ENCODE measurements around the gene ERCC2.

The ERCC2 gene

DNA sequence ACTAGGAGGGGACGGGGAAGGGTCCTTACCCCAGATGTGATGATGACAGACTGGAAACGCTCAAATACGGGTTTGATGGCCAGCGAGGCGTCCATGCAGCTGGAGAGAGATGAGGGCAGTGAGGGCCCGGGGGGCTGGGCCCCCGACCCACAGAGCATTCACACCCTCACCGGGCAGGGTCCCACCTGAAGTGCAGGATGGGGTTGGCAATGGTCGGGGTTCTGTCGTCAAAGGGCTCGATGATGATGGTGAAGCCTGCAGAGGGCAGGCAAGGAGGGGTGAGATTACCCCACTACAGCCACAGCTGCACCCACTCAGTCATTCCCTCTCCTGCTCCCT is 13.0 kb downstream of the ERCC2 start:
- no peaks in the 10 kb centered on the region for H3K4me1 ChIP-seq (ENCODE audit: control insufficient read depth, insufficient read depth, low read length)
- H3K27me3 ChIP-seq (ENCODE audit: control insufficient read depth, insufficient read depth, low read length) = no peaks in the 10 kb centered on the region
- no peak overlapping the region for H3K9ac ChIP-seq (ENCODE audit: low read length)
- H3K27ac ChIP-seq (ENCODE audit: low read depth, low read length) = no peak overlapping the region
- peaks cover 11% of the 10 kb centered on the region for H3K36me3 ChIP-seq (ENCODE audit: control insufficient read depth, insufficient read depth, low read length)
- H3K4me3 ChIP-seq (ENCODE audit: low read length) = no peak overlapping the region

DNA sequence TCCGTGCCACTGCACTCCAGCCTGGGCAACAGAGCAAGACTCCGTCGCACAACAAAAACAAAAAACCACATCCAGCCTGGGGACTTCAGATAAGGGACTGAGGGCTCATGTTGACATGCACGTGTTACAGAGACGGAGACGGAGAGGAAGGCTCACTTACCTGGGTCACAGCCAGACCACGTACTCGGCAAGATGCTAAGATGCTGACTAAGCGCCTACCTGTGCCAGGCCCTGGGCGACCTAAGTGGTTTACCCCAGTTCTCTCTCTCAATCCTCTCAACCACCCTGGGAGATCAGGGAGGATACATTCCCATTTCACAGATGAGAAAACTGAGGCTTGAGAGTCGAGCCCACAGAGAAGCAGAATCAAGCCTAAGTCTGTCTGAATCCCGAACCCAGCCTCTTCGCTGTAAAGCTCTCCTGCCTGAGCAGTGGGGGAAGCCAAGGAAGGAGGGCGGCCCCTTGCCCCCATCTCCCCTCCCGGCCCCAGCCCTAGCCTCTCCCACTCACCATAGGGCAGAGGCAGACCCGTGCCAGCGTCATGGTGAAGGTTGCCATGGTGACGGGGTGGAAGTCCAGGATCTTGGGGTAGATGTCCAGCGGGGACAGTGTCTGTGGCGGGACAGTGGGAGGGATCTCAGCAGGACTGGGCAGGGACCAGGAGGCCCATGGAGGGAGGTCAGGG is 13.5 kb downstream of the ERCC2 start:
- Histone ChIP-seq H3K36me3 (ENCODE audit: control insufficient read depth, insufficient read depth, low read length) (peaks cover 9% of the 10 kb centered on the region), H3K27me3 (ENCODE audit: control insufficient read depth, insufficient read depth, low read length) (no peaks in the 10 kb centered on the region), H3K4me1 (ENCODE audit: control insufficient read depth, insufficient read depth, low read length) (no peaks in the 10 kb centered on the region), H3K4me3 (ENCODE audit: low read length) (no peak overlapping the region), H3K9ac (ENCODE audit: low read length) (no peak overlapping the region), H3K27ac (ENCODE audit: low read depth, low read length) (no peak overlapping the region)

DNA sequence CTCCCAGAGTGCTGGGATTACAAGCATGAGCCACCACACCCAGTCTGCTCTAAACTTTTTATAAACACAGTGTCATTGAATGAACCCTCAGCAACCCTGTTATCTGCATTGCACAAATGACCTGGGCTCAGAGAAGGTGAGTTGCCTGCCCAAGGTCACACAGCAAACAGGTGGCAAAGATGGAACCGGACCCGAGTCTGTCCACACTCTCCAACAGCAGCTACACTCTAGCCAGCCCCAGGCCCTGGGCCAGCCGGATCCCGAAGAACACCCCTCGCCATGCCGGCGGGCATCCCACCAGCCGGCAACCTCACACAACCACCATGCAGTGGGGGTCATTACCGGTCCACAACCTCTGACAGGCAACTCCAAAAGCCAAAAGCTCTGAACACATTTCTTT is 14.5 kb downstream of the ERCC2 start:
- no peak overlapping the region for H3K9ac ChIP-seq (ENCODE audit: low read length)
- H3K27me3 ChIP-seq (ENCODE audit: control insufficient read depth, insufficient read depth, low read length) = no peaks in the 10 kb centered on the region
- no peak overlapping the region for H3K4me3 ChIP-seq (ENCODE audit: low read length)
- H3K4me1 ChIP-seq (ENCODE audit: control insufficient read depth, insufficient read depth, low read length) = no peaks in the 10 kb centered on the region
- H3K27ac ChIP-seq (ENCODE audit: low read depth, low read length) = no peak overlapping the region
- H3K36me3 ChIP-seq (ENCODE audit: control insufficient read depth, insufficient read depth, low read length) = peaks cover 9% of the 10 kb centered on the region

DNA sequence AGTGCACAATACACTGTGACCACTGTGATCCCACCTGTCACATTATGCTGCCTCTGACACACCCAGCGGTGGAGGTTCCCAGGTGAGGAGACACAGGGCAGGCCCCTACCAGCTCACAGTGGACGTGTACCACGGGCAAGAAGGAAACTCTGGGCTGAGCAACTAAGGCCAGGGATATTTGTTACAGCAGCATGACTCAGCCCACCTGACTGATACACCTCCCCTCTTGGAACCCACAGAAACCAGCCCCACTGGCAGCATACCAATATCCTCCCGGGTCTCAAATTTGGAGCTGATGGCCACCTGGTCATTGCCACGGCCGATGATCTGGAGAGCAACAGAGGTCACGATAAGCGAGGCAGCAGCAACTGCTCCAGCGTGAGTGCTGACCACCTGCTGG is 15.0 kb downstream of the ERCC2 start:
- H3K9ac ChIP-seq (ENCODE audit: low read length) = no peak overlapping the region
- H3K27me3 ChIP-seq (ENCODE audit: control insufficient read depth, insufficient read depth, low read length) = no peaks in the 10 kb centered on the region
- H3K4me3 ChIP-seq (ENCODE audit: low read length) = no peak overlapping the region
- no peak overlapping the region for H3K27ac ChIP-seq (ENCODE audit: low read depth, low read length)
- peaks cover 9% of the 10 kb centered on the region for H3K36me3 ChIP-seq (ENCODE audit: control insufficient read depth, insufficient read depth, low read length)
- no peaks in the 10 kb centered on the region for H3K4me1 ChIP-seq (ENCODE audit: control insufficient read depth, insufficient read depth, low read length)

DNA sequence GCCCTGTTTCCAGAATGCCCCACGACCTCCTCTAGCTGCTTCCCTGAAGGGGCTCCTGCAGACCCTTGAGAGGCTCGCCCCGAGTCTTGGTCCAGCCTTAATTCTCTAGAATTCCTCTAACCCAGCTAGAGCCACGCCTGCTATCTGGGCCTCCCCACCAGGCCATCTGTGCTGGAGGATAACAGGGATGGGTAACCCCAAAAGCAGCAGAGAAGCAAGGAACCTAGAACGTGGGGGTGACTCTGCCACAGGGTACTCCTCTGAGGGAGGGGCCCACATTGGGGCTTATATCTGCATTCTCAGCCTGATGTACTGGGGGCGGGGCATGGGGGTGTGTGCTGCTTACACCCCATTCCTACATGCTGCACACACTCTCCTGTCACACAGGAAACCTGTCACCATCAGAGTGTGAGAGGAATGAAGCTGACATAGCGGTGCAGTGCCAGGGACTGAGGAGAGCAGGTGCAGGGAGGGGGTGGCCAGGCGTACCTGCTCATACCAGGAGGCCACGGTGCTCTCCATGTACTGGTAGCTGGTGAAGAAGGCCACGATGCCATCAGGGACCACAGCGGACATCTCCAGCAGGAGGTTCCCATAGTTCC is 16.0 kb downstream of the ERCC2 start:
- no peak overlapping the region for H3K9ac ChIP-seq (ENCODE audit: low read length)
- no peak overlapping the region for H3K27ac ChIP-seq (ENCODE audit: low read depth, low read length)
- no peaks in the 10 kb centered on the region for H3K27me3 ChIP-seq (ENCODE audit: control insufficient read depth, insufficient read depth, low read length)
- H3K36me3 ChIP-seq (ENCODE audit: control insufficient read depth, insufficient read depth, low read length) = peaks cover 9% of the 10 kb centered on the region
- no peaks in the 10 kb centered on the region for H3K4me1 ChIP-seq (ENCODE audit: control insufficient read depth, insufficient read depth, low read length)
- H3K4me3 ChIP-seq (ENCODE audit: low read length) = no peak overlapping the region

DNA sequence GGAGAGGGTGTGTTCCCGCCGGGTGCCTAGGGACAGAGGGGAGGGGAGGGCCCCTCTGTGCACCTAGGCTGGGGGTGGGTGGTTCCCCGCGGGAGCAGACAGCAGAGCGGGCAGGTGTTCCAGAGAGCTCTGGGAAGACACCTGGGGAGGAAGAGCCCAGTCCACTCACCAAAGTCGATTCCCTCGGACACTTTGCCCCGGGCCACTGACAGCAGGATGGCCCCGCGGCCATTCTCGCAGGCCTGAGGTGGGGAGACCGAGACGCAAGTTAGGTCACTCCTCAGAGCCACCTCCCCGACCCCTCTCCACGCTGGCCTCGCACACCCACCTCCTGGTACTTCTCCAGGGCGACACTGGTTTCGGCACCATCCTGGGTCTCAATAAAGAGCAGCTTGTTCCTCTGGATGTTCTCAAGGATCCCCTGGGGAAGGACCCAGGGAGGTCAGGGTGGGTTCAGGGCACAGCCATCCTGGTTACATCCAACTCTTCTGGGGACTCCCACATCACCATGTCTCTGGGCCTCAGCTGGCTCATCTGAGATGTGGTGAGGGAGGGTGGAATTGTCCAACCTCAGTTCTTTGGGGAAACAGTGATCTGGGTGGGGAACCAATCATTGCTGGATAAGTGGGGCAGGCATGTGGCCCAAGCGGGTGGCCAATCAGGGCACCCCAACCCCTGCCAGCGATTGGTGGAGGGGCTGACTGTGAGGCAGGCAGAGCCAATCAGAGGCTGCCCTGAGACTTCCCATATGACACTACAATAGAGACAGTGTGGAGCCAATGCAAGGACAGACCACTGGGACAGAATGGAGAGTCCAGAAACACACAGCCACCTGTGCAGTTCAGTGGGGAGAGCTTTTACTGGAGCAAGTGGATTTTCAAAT is 17.2 kb downstream of the ERCC2 start:
- no peaks in the 10 kb centered on the region for H3K4me1 ChIP-seq (ENCODE audit: control insufficient read depth, insufficient read depth, low read length)
- H3K27me3 ChIP-seq (ENCODE audit: control insufficient read depth, insufficient read depth, low read length) = no peaks in the 10 kb centered on the region
- H3K4me3 ChIP-seq (ENCODE audit: low read length) = no peak overlapping the region
- no peak overlapping the region for H3K9ac ChIP-seq (ENCODE audit: low read length)
- H3K36me3 ChIP-seq (ENCODE audit: control insufficient read depth, insufficient read depth, low read length) = peaks cover 9% of the 10 kb centered on the region
- no peak overlapping the region for H3K27ac ChIP-seq (ENCODE audit: low read depth, low read length)

DNA sequence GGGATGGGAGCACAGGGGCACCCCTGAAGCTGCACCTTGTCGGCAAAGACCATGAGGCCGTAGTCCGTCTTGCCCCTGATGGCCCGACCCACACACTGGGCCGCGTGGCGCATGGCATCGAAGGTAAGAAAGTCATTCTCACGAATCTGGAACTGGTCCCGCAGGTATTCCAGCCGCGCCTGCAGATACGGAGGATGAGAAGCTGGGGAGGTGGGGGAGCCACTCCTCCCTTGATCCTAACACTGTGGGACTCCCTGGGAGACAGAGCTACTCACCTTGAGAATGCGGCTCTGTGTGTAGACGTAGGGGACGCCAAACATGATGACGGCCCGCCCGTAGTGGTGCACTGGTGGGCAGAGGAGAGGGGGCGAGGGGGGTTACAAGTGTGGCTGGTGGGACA is 17.9 kb downstream of the ERCC2 start:
- H3K4me1 ChIP-seq (ENCODE audit: control insufficient read depth, insufficient read depth, low read length) = no peaks in the 10 kb centered on the region
- H3K9ac ChIP-seq (ENCODE audit: low read length) = no peak overlapping the region
- H3K4me3 ChIP-seq (ENCODE audit: low read length) = no peak overlapping the region
- no peak overlapping the region for H3K27ac ChIP-seq (ENCODE audit: low read depth, low read length)
- peaks cover 9% of the 10 kb centered on the region for H3K36me3 ChIP-seq (ENCODE audit: control insufficient read depth, insufficient read depth, low read length)
- H3K27me3 ChIP-seq (ENCODE audit: control insufficient read depth, insufficient read depth, low read length) = peaks cover 7% of the 10 kb centered on the region

DNA sequence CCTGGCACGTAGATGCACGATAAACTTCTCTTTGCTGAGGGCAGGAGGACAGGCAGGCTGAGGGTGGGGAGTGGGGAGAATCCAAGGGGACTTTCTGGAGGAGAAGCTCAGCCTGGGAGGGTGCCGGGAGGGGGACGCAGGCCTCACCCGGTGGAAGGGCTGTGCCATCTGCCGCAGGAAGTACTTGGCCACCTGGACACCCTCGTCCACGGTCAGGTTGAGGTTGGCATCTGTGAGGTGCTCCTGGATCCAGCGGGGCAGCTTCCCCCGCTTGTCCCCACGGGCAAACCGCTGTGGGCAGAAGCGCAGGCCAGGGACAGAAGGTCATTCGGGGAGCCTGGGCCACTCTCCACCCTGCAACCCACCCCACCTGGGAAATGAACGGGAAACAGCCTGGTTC is 18.3 kb downstream of the ERCC2 start:
- H3K4me1 ChIP-seq (ENCODE audit: control insufficient read depth, insufficient read depth, low read length) = no peaks in the 10 kb centered on the region
- no peak overlapping the region for H3K27ac ChIP-seq (ENCODE audit: low read depth, low read length)
- H3K4me3 ChIP-seq (ENCODE audit: low read length) = no peak overlapping the region
- no peak overlapping the region for H3K9ac ChIP-seq (ENCODE audit: low read length)
- peaks cover 9% of the 10 kb centered on the region for H3K36me3 ChIP-seq (ENCODE audit: control insufficient read depth, insufficient read depth, low read length)
- peaks cover 9% of the 10 kb centered on the region for H3K27me3 ChIP-seq (ENCODE audit: control insufficient read depth, insufficient read depth, low read length)

DNA sequence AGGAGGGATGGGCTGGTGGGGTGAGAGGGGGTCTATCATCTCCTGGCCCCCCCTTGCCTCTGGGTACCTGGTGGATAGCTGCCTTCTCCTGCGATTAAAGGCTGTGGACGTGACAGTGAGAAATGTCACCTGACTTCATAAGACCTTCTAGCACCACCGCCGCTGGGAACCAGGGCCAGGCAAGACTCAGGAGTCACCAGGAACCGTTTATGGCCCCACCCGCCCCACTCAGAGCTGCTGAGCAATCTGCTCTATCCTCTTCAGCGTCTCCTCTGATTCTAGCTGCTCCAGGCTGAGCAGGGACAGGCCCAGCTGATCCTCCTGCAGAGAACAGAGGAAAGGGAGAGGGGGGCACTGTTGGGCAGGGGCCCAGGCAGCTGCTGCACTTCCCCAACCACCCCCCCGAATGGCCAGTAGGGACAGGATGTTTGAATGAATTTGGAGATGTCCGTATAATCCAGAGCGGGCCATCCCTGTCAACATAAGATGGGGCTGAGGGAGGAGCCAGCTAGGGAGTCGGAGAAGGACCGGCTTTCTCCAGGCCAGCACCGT is 18.9 kb downstream of the ERCC2 start:
- peaks cover 12% of the 10 kb centered on the region for H3K27me3 ChIP-seq (ENCODE audit: control insufficient read depth, insufficient read depth, low read length)
- peaks cover 9% of the 10 kb centered on the region for H3K36me3 ChIP-seq (ENCODE audit: control insufficient read depth, insufficient read depth, low read length)
- H3K27ac ChIP-seq (ENCODE audit: low read depth, low read length) = no peak overlapping the region
- H3K9ac ChIP-seq (ENCODE audit: low read length) = no peak overlapping the region
- H3K4me1 ChIP-seq (ENCODE audit: control insufficient read depth, insufficient read depth, low read length) = no peaks in the 10 kb centered on the region
- H3K4me3 ChIP-seq (ENCODE audit: low read length) = no peak overlapping the region

DNA sequence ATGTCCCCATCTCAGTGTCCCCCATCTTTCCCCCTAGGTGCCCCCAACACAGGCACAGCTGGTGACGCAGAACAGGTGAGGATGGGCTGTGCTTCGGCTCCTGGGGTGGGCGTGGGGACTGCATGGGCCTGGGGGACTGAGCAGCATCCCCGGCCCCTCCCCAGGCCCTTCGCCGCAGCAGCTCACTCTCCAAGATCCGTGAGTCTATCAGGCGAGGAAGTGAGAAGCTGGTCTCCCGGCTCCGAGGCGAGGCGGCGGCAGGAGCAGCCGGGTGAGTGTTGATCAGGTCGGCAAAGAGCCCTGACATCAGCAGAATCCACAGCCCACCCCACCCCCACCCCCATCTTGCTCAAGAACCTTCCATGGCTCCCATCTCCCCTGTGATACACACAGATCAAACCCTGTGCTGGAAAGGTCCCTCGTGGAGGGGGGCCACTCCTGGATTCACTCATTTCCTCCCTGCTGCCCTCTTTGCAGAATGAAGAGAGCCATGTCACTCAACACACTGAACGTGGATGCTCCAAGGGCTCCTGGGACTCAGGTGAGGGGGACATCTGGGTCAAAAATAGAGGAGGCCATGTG is 19.8 kb downstream of the ERCC2 start:
- Histone ChIP-seq H3K9ac (ENCODE audit: low read length) (no peak overlapping the region), H3K36me3 (ENCODE audit: control insufficient read depth, insufficient read depth, low read length) (peaks cover 9% of the 10 kb centered on the region), H3K4me3 (ENCODE audit: low read length) (no peak overlapping the region), H3K27me3 (ENCODE audit: control insufficient read depth, insufficient read depth, low read length) (peaks cover 18% of the 10 kb centered on the region), H3K4me1 (ENCODE audit: control insufficient read depth, insufficient read depth, low read length) (no peaks in the 10 kb centered on the region), H3K27ac (ENCODE audit: low read depth, low read length) (no peak overlapping the region)

DNA sequence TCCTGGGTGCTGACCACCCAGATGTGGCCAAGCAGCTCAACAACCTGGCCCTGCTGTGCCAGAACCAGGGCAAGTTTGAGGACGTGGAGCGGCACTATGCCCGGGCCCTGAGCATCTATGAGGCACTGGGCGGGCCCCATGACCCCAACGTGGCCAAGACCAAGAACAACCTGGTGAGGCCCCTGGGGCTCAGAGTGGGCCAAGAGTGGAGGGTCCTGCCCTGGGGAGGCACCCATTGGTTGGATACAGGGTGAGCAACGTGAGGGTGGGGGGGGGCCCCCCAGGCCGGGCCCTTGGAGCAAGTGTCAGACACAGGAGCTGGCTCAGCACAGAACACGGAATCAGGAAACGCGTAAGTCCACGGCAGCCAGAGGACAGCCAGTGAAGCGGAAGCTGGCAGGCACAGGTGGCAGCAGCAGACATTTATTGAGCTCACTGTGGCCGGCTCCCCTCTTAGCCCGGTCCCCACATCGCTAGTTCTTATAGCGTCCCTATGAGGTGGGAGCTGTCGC is 20.9 kb downstream of the ERCC2 start:
- H3K4me1 ChIP-seq (ENCODE audit: control insufficient read depth, insufficient read depth, low read length) = no peaks in the 10 kb centered on the region
- H3K9ac ChIP-seq (ENCODE audit: low read length) = no peak overlapping the region
- no peak overlapping the region for H3K4me3 ChIP-seq (ENCODE audit: low read length)
- H3K27me3 ChIP-seq (ENCODE audit: control insufficient read depth, insufficient read depth, low read length) = peaks cover 18% of the 10 kb centered on the region
- no peak overlapping the region for H3K27ac ChIP-seq (ENCODE audit: low read depth, low read length)
- peaks cover 6% of the 10 kb centered on the region for H3K36me3 ChIP-seq (ENCODE audit: control insufficient read depth, insufficient read depth, low read length)

DNA sequence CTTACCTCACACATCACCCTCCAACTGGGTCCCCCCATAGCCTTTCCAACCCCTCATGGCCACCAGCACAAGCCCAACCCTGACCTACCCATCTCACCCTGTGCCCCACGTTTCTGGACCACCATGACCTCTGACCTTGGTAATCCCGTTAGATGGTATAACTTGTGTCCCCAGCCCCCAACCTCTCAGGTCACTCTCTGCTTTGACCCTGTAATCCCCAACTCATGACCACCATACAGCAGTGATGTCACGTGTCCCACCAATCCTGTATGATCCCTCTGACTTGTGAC is 21.3 kb downstream of the ERCC2 start:
- Histone ChIP-seq H3K9ac (ENCODE audit: low read length) (no peak overlapping the region), H3K4me1 (ENCODE audit: control insufficient read depth, insufficient read depth, low read length) (no peaks in the 10 kb centered on the region)

More for the DNA sequence above, 21.3 kb downstream of the ERCC2 start:
- Histone ChIP-seq H3K4me3 (ENCODE audit: low read length) (no peak overlapping the region), H3K27ac (ENCODE audit: low read depth, low read length) (no peak overlapping the region), H3K36me3 (ENCODE audit: control insufficient read depth, insufficient read depth, low read length) (peaks cover 3% of the 10 kb centered on the region), H3K27me3 (ENCODE audit: control insufficient read depth, insufficient read depth, low read length) (peaks cover 18% of the 10 kb centered on the region)
